ENCODE results near the gene BUB1. TPM values are rescaled to one million over a fixed set of nuclear protein-coding genes. Genes with fewer than 3 reads are reported as not detected.

BUB1 gene
- total and polyA plus RNA-seq, 2 of the 8 experiments (the other 6 are each of a cell fraction or from before 2014, with no cell fraction given), result 48.4 to 113 TPM

- Histone ChIP-seq H2BK120ac (replicated peaks; ENCODE audit: low read depth, low read length) (no peak overlapping the region), H3K79me2 (ENCODE audit: control insufficient read depth in 1 of 2, insufficient read depth in 2 of 2, low read length in 2 of 2) (no peaks in the 10 kb centered on the region), H2BK20ac (ENCODE audit: low read length) (no peak overlapping the region), H3K79me1 (ENCODE audit: low read depth, low read length) (no peaks in the 10 kb centered on the region), H3K36me3 (ENCODE audit: control insufficient read depth in 2 of 4, insufficient read depth in 4 of 4, low read length in 3 of 4) (peaks cover 47 to 100% (median 85%) of the 10 kb centered on the region in 4 experiments), H2AK5ac (ENCODE audit: low read depth, low read length) (no peak overlapping the region), H3K14ac (ENCODE audit: insufficient read length) (no peak overlapping the region), H3K4me1 (replicated peaks in 1 of 4; ENCODE audit: control insufficient read depth in 3 of 4, insufficient read depth in 4 of 4, low read length in 3 of 4) (no peaks in the 10 kb centered on the region), H4K5ac (ENCODE audit: insufficient read length, low read depth, low read length) (no peak overlapping the region), H3K27ac (ENCODE audit: low read depth, low read length) (no peak overlapping the region), H3K4me2 (ENCODE audit: insufficient read depth in 1 of 2, low read depth in 2 of 2, low read length in 2 of 2) (no peak overlapping the region), H2BK15ac (ENCODE audit: low read length) (no peak overlapping the region), H3K9ac (replicated peaks in 1 of 4; ENCODE audit: extremely low read depth in 1 of 4, low read depth in 3 of 4, low read length in 3 of 4) (no peak overlapping the region), H3K4ac (replicated peaks; ENCODE audit: insufficient read length, low read depth, low read length) (no peak overlapping the region), H2BK12ac (ENCODE audit: low read depth, low read length) (no peak overlapping the region), H3K56ac (replicated peaks; ENCODE audit: insufficient read length, low read depth, low read length) (no peak overlapping the region), H2AFZ (ENCODE audit: low read length) (no peak overlapping the region), H2BK5ac (ENCODE audit: low read depth, low read length) (no peak overlapping the region), H3K18ac (ENCODE audit: extremely low read depth, low read length) (no peak overlapping the region), H3K27me3 (replicated peaks in 1 of 4; ENCODE audit: control insufficient read depth in 3 of 4, extremely low read depth in 1 of 4, insufficient read depth in 3 of 4, low read length in 3 of 4) (no peaks in the 10 kb centered on the region), H3K23ac (ENCODE audit: insufficient read length) (no peak overlapping the region), H3K4me3 (ENCODE audit: extremely low read depth in 1 of 4, insufficient read depth in 2 of 4, low read depth in 3 of 4, low read length in 4 of 4) (no peak overlapping the region), H4K20me1 (replicated peaks in 1 of 2; ENCODE audit: control insufficient read depth in 1 of 2, insufficient read depth in 2 of 2, low read length in 2 of 2) (peaks cover 0 to 3% of the 10 kb centered on the region in 2 experiments), H4K8ac (ENCODE audit: extremely low read depth, insufficient read depth, low read length) (no peak overlapping the region), H3K23me2 (ENCODE audit: low read depth, low read length) (no peaks in the 10 kb centered on the region), H3K9me3 (ENCODE audit: insufficient read depth in 2 of 2, low read depth in 1 of 2, low read length in 1 of 2) (no peaks in the 10 kb centered on the region), H4K91ac (replicated peaks; ENCODE audit: insufficient read length, low read length) (no peak overlapping the region)
- ChIA-PET POLR2A (ENCODE audit: partially characterized antibody) (interaction anchor here (1.4 kb wide), 1 partner anchor 18 kb away, joined by 3 read pairs; no protein-coding TSS in a partner anchor), CTCF (ENCODE audit: partially characterized antibody) (no interaction called here)
- WGBS, 2 experiments (ENCODE audit: extremely low coverage in 1 of 2, insufficient coverage in 1 of 2, insufficient read length in 1 of 2, insufficient replicate concordance in 2 of 2, low coverage in 1 of 2, low lambda C conversion rate in 2 of 2, missing lambda C conversion rate in 1 of 2), result 85% methylated on average over 2 of the region's 2 CpGs; no CpG with 5 or more reads in 1 of the 2 experiments
- FAIRE-seq (no peak), DNase-seq (ENCODE audit: low read depth in 1 of 2, low spot score in 2 of 2) (no peak)
- no peak for TF ChIP-seq SAP30 (IDR thresholded peaks at IDR 0.05; ENCODE audit: insufficient read depth, insufficient replicate concordance, low read length)
- no peak for TF ChIP-seq TAF1 (IDR thresholded peaks at IDR 0.05; ENCODE audit: low read depth, low read length)
- TF ChIP-seq CHD2 (IDR thresholded peaks at IDR 0.05; ENCODE audit: low read length), result no peak
- TF ChIP-seq SP1 (IDR thresholded peaks at IDR 0.05; ENCODE audit: low read depth, low read length), result no peak
- TF ChIP-seq KDM1A (IDR thresholded peaks at IDR 0.05; ENCODE audit: borderline replicate concordance, low read length), result no peak
- TF ChIP-seq BCL11A (IDR thresholded peaks at IDR 0.05; ENCODE audit: low read depth in 2 of 2, low read length in 2 of 2), result no peak
- TF ChIP-seq TCF12 (IDR thresholded peaks at IDR 0.05; ENCODE audit: low read depth, low read length), result no peak
- no peak for TF ChIP-seq RXRA (IDR thresholded peaks at IDR 0.05; ENCODE audit: insufficient read depth, low read depth, low read length)
- no peak for TF ChIP-seq JUN (IDR thresholded peaks at IDR 0.05; ENCODE audit: low read depth, low read length)
- no peak for TF ChIP-seq POLR2A (IDR thresholded peaks at IDR 0.05; ENCODE audit: control extremely low read depth in 1 of 2, low read depth in 2 of 2, low read length in 2 of 2)
- no peak for TF ChIP-seq USF2 (IDR thresholded peaks at IDR 0.05; ENCODE audit: low read length)
- TF ChIP-seq E2F6 (IDR thresholded peaks at IDR 0.05), result no peak
- TF ChIP-seq CREB1 (IDR thresholded peaks at IDR 0.05), result no peak
- TF ChIP-seq HDAC6 (IDR thresholded peaks at IDR 0.05; ENCODE audit: low read depth, low read length), result no peak
Measured at GRCh38 chr2:110655701-110656100, 22.2 kb downstream of the BUB1 start.
